GM12892 (cell line): Measurements from ENCODE around the gene FAHD2B.
"Not testable (repeated sequence)": the region's sequence is repeated elsewhere in the genome, so short reads cannot be mapped to it uniquely, and the experiment has no call there.

Source experiments
- POLR2A ChIP-seq: IDR thresholded peaks from 2 replicates; pipeline ENCODE4 v1.6.1; 2011; ENCODE audit warnings: low read depth, low read length, control low read depth
- POLR2AphosphoS5 ChIP-seq: IDR thresholded peaks from 2 replicates; pipeline ENCODE4 v1.6.1; 2011; ENCODE audit warnings: low read depth, low read length, control low read depth
- TAF1 ChIP-seq: IDR thresholded peaks from 2 replicates; pipeline ENCODE4 v1.6.1; 2011; ENCODE audit warnings: low read depth, mild to moderate bottlenecking, control low read depth, low read length, borderline replicate concordance

- TF ChIP-seq POLR2AphosphoS5, POLR2A, TAF1: not testable (repeated sequence)
Measured at GRCh38 chr2:97048448-97048847, 46.2 kb downstream of the FAHD2B start.
